ENCODE data around the gene JUNB.

Gene JUNB

DNA sequence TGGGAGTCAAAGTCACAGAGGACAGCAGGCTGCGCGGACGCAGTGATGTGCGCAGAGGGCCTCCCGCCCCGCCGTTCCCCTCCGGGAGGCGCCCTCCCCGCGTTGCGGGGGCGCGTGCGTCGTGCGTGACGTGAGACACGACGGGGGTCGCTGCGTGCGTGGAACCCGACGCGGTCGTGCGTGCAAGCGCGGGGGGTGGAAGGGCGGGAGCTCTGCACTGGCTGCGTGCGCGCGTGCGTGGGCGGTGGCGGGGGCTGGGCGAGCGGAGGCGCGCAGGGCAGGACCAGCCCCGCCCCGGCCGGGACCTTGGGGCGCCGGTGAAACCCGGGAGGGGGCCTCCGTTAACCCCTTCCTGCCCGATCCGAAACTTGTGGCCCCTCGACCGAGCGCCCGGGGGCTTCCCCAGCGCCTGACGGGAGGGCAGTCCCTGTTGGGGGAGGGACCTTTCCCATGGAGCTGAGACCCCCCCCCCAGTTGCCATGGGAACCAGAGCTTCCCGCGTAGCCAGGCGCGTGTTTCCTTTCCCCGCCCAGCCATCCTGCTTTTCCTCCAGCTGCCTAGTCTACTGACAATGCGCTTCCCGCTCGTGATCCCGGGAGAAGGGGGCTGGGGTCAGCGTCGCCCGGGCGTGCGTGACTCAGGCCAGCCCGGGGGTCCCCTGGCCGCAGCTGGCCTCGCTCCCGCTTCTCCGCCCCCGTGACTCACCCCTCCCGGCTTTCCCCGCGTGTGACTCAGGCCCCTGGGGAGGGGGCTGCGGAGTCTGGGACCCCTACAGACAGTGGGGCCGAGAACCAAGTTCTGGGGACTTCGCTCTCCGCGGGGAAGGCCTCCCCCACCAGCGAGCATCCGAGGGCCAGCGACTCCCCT, 8.6 kb upstream of the JUNB start:
- Histone ChIP-seq H3K4me1 (ENCODE audit: control insufficient read depth, insufficient read depth, low read length) (peaks cover 6% of the 10 kb centered on the region; the same call in 1 of the 2 replicates), H3K27ac (ENCODE audit: extremely low read depth, low read depth, low read length) (peak overlapping the region; percentile 30; the same call in 1 of the 2 replicates)
- TF ChIP-seq KLF9 (tag by site-specific recombination; IDR thresholded peaks at IDR 0.05; ENCODE audit: low read depth), result peak; percentile 49
- TF ChIP-seq OVOL3 (tag by site-specific recombination; IDR thresholded peaks at IDR 0.05), result no peak
- TF ChIP-seq, protein P1, sequence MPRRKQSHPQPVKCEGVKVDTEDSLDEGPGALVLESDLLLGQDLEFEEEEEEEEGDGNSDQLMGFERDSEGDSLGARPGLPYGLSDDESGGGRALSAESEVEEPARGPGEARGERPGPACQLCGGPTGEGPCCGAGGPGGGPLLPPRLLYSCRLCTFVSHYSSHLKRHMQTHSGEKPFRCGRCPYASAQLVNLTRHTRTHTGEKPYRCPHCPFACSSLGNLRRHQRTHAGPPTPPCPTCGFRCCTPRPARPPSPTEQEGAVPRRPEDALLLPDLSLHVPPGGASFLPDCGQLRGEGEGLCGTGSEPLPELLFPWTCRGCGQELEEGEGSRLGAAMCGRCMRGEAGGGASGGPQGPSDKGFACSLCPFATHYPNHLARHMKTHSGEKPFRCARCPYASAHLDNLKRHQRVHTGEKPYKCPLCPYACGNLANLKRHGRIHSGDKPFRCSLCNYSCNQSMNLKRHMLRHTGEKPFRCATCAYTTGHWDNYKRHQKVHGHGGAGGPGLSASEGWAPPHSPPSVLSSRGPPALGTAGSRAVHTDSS (tag by site-specific recombination; IDR thresholded peaks at IDR 0.05), result no peak
- TF ChIP-seq, protein P2, sequence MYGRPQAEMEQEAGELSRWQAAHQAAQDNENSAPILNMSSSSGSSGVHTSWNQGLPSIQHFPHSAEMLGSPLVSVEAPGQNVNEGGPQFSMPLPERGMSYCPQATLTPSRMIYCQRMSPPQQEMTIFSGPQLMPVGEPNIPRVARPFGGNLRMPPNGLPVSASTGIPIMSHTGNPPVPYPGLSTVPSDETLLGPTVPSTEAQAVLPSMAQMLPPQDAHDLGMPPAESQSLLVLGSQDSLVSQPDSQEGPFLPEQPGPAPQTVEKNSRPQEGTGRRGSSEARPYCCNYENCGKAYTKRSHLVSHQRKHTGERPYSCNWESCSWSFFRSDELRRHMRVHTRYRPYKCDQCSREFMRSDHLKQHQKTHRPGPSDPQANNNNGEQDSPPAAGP (tag by site-specific recombination; IDR thresholded peaks at IDR 0.05), result peak; percentile 83
- TF ChIP-seq ZEB2 (tag by site-specific recombination; IDR thresholded peaks at IDR 0.05), result peak; percentile 84
- peak; percentile 89 for TF ChIP-seq ZSCAN30 (tag by site-specific recombination; IDR thresholded peaks at IDR 0.05)
- TF ChIP-seq, protein P3, sequence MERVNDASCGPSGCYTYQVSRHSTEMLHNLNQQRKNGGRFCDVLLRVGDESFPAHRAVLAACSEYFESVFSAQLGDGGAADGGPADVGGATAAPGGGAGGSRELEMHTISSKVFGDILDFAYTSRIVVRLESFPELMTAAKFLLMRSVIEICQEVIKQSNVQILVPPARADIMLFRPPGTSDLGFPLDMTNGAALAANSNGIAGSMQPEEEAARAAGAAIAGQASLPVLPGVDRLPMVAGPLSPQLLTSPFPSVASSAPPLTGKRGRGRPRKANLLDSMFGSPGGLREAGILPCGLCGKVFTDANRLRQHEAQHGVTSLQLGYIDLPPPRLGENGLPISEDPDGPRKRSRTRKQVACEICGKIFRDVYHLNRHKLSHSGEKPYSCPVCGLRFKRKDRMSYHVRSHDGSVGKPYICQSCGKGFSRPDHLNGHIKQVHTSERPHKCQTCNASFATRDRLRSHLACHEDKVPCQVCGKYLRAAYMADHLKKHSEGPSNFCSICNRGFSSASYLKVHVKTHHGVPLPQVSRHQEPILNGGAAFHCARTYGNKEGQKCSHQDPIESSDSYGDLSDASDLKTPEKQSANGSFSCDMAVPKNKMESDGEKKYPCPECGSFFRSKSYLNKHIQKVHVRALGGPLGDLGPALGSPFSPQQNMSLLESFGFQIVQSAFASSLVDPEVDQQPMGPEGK (tag by site-specific recombination; IDR thresholded peaks at IDR 0.05), result peak; percentile 98
- TF ChIP-seq ZNF138 (tag by site-specific recombination; IDR thresholded peaks at IDR 0.05; ENCODE audit: borderline replicate concordance), result no peak
- peak; percentile 65 for TF ChIP-seq SP2 (tag by site-specific recombination; IDR thresholded peaks at IDR 0.05)
- 0 out of 2 replicates have a peak, but pooled peaks have one; percentile 38 for TF ChIP-seq ZNF560 (tag by site-specific recombination; IDR thresholded peaks at IDR 0.05; ENCODE audit: borderline replicate concordance)
- no peak for TF ChIP-seq ZNF157 (tag by site-specific recombination; IDR thresholded peaks at IDR 0.05)
- TF ChIP-seq, protein P4, sequence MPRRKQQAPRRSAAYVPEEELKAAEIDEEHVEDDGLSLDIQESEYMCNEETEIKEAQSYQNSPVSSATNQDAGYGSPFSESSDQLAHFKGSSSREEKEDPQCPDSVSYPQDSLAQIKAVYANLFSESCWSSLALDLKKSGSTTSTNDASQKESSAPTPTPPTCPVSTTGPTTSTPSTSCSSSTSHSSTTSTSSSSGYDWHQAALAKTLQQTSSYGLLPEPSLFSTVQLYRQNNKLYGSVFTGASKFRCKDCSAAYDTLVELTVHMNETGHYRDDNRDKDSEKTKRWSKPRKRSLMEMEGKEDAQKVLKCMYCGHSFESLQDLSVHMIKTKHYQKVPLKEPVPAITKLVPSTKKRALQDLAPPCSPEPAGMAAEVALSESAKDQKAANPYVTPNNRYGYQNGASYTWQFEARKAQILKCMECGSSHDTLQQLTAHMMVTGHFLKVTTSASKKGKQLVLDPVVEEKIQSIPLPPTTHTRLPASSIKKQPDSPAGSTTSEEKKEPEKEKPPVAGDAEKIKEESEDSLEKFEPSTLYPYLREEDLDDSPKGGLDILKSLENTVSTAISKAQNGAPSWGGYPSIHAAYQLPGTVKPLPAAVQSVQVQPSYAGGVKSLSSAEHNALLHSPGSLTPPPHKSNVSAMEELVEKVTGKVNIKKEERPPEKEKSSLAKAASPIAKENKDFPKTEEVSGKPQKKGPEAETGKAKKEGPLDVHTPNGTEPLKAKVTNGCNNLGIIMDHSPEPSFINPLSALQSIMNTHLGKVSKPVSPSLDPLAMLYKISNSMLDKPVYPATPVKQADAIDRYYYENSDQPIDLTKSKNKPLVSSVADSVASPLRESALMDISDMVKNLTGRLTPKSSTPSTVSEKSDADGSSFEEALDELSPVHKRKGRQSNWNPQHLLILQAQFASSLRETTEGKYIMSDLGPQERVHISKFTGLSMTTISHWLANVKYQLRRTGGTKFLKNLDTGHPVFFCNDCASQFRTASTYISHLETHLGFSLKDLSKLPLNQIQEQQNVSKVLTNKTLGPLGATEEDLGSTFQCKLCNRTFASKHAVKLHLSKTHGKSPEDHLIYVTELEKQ (tag by site-specific recombination; IDR thresholded peaks at IDR 0.05; ENCODE audit: borderline replicate concordance), result 0 out of 2 replicates have a peak, but pooled peaks have one; percentile 20
- TF ChIP-seq ZNF223 (tag by site-specific recombination; IDR thresholded peaks at IDR 0.05), result no peak
- TF ChIP-seq HOXA7 (CRISPR knock-in tag; IDR thresholded peaks at IDR 0.05; ENCODE audit: borderline replicate concordance), result no peak
- TF ChIP-seq ZNF473 (tag by site-specific recombination; IDR thresholded peaks at IDR 0.05), result no peak
- TF ChIP-seq, protein P5, sequence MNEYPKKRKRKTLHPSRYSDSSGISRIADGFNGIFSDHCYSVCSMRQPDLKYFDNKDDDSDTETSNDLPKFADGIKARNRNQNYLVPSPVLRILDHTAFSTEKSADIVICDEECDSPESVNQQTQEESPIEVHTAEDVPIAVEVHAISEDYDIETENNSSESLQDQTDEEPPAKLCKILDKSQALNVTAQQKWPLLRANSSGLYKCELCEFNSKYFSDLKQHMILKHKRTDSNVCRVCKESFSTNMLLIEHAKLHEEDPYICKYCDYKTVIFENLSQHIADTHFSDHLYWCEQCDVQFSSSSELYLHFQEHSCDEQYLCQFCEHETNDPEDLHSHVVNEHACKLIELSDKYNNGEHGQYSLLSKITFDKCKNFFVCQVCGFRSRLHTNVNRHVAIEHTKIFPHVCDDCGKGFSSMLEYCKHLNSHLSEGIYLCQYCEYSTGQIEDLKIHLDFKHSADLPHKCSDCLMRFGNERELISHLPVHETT (tag by site-specific recombination; IDR thresholded peaks at IDR 0.05), result 0 out of 2 replicates have a peak, but pooled peaks have one; percentile 56
- TF ChIP-seq, protein P6, sequence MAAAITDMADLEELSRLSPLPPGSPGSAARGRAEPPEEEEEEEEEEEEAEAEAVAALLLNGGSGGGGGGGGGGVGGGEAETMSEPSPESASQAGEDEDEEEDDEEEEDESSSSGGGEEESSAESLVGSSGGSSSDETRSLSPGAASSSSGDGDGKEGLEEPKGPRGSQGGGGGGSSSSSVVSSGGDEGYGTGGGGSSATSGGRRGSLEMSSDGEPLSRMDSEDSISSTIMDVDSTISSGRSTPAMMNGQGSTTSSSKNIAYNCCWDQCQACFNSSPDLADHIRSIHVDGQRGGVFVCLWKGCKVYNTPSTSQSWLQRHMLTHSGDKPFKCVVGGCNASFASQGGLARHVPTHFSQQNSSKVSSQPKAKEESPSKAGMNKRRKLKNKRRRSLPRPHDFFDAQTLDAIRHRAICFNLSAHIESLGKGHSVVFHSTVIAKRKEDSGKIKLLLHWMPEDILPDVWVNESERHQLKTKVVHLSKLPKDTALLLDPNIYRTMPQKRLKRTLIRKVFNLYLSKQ (tag by site-specific recombination; IDR thresholded peaks at IDR 0.05; ENCODE audit: borderline replicate concordance), result no peak
- TF ChIP-seq ZNF654 (tag by site-specific recombination; IDR thresholded peaks at IDR 0.05; ENCODE audit: low read depth), result no peak
- TF ChIP-seq HOXC10 (CRISPR knock-in tag; IDR thresholded peaks at IDR 0.05), result no peak
- TF ChIP-seq ZNF350 (tag by site-specific recombination; IDR thresholded peaks at IDR 0.05), result no peak
- TF ChIP-seq ZNF555 (tag by site-specific recombination; conservative IDR thresholded peaks at IDR 0.05), result no peak
- TF ChIP-seq KLF16 (tag by site-specific recombination; IDR thresholded peaks at IDR 0.05), result peak; percentile 66
- TF ChIP-seq, protein P7, sequence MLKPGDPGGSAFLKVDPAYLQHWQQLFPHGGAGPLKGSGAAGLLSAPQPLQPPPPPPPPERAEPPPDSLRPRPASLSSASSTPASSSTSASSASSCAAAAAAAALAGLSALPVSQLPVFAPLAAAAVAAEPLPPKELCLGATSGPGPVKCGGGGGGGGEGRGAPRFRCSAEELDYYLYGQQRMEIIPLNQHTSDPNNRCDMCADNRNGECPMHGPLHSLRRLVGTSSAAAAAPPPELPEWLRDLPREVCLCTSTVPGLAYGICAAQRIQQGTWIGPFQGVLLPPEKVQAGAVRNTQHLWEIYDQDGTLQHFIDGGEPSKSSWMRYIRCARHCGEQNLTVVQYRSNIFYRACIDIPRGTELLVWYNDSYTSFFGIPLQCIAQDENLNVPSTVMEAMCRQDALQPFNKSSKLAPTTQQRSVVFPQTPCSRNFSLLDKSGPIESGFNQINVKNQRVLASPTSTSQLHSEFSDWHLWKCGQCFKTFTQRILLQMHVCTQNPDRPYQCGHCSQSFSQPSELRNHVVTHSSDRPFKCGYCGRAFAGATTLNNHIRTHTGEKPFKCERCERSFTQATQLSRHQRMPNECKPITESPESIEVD (tag by site-specific recombination; IDR thresholded peaks at IDR 0.05), result 0 out of 2 replicates have a peak, but pooled peaks have one; percentile 24

More for the DNA sequence above, 8.6 kb upstream of the JUNB start:
- H3K36me3 ChIP-seq (ENCODE audit: control insufficient read depth in 2 of 2, insufficient read depth in 1 of 2, low read length in 2 of 2), result no peaks in the 10 kb centered on the region
- ChIA-PET CTCF (interaction anchor here (2.4 to 11.4 kb wide), 2 partner anchors 10 to 13 kb away, joined by 6 to 234 read pairs; partner anchors contain the start of genes JUNB, PRDX2 and THSD8), POLR2A (interaction anchor here (0.7 to 2.7 kb wide), 4 partner anchors 9 to 151 kb away, joined by 4 to 33 read pairs (median 6); partner anchors contain the start of genes FARSA and JUNB)
- peak overlapping the region; percentile 47 for H3K4me3 ChIP-seq (ENCODE audit: low read depth, low read length)
- H3K9me3 ChIP-seq (ENCODE audit: control insufficient read depth, insufficient read depth, low read depth, low read length), result no peaks in the 10 kb centered on the region

Data from HEK293 (cell line).